Adrenal gland (tissue), 5 donors: Measurements from ENCODE around the gene EXOSC2.

Experiments
- POLR2A ChIP-seq, 2 donors: fragments of 450-650 bp; IDR thresholded peaks; one replicate each; pipeline ENCODE4 v1.6.1; 2017; ENCODE audit warnings: antibody characterized with exemption in 2 of 2, mild to moderate bottlenecking in 2 of 2, moderate library complexity in 1 of 2
- TF ChIP-seq, protein P1 (sequence below), 6 experiments: fragments of 450-650 bp in 4 of 6; fragments of 200-600 bp in 2 of 6; sonication (generic) in 1 of 6; IDR thresholded peaks; 1 replicate in 5 of 6; 2 replicates in 1 of 6; pipeline versions ENCODE4 v1.5.1 to v1.8.0; 2016 to 2021; ENCODE audit warnings: antibody characterized with exemption in 6 of 6, mild to moderate bottlenecking in 2 of 6, moderate library complexity in 1 of 6
- donor health status: DM: no; HTN: no; CAD: no.

DNA sequence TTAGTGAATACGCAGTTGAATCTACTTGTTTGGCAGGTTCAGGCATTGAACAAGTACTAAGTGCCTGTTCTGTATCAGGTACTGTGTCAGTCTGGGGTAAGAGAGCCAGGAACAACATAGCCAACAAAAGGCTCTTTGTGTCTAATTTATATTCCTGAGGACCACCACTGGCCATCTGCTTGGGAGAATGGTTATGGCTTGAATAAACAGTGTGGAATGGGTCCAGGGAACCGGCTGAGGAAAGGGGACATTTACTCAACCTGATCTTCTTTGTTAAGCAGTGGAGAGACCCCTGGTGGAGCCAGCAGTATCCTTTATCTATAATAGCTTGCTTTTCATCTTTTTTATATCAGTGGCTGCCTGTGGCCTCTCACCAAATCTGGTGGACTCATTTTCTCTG is 38.6 kb downstream of the EXOSC2 start:
- TF ChIP-seq, protein P1, sequence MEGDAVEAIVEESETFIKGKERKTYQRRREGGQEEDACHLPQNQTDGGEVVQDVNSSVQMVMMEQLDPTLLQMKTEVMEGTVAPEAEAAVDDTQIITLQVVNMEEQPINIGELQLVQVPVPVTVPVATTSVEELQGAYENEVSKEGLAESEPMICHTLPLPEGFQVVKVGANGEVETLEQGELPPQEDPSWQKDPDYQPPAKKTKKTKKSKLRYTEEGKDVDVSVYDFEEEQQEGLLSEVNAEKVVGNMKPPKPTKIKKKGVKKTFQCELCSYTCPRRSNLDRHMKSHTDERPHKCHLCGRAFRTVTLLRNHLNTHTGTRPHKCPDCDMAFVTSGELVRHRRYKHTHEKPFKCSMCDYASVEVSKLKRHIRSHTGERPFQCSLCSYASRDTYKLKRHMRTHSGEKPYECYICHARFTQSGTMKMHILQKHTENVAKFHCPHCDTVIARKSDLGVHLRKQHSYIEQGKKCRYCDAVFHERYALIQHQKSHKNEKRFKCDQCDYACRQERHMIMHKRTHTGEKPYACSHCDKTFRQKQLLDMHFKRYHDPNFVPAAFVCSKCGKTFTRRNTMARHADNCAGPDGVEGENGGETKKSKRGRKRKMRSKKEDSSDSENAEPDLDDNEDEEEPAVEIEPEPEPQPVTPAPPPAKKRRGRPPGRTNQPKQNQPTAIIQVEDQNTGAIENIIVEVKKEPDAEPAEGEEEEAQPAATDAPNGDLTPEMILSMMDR (IDR thresholded peaks at IDR 0.05) = no peak
- no peak for TF ChIP-seq POLR2A (IDR thresholded peaks at IDR 0.05)
